Muscle of arm (tissue), 12 donors: Measurements from ENCODE around the gene BPIFA3. TPM values are rescaled to one million over a fixed set of nuclear protein-coding genes. Genes with fewer than 3 reads are reported as not detected.

Source experiments
- DNase-seq: peaks from one replicate; pipeline ENCODE4 v3.0.0-alpha.2; 2013
- polyA plus RNA-seq, 12 donors: library from polyadenylated mRNA; unstranded; fragments of 120-200 nt; gene quantifications; one replicate each; pipeline ENCODE4 v1.2.1, GENCODE V29; 2013; ENCODE audit not compliant: insufficient read length in 12 of 12

The BPIFA3 gene
- polyA plus RNA-seq, 12 donors = not detected

- no peak for DNase-seq
Measured at GRCh38 chr20:33211817-33212424, 5.2 kb upstream of the BPIFA3 start.

DNA sequence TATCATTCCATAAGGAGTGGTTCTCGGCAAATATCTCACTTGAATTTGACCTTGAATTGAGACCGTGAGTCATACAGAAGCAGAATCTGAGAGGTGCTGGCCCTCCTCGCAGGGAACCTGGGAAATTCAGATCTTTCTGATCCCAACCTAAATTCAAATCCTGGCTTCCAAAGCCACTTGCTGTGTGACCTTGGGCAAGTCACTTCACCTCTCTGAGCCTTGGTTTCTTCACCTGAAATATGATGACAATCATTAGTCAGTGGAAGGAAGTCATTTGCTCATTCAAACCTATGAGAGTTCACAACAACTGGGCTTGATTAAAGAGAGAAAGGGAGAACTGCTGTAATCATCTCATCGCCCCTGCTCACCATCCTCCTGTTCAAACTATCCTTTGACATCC, 7.2 kb downstream of the BPIFA3 start:
- DNase-seq = no peak

GRCh38 chr20:33229843-33230242, 12.7 kb downstream of the BPIFA3 start:
- no peak for DNase-seq

DNA sequence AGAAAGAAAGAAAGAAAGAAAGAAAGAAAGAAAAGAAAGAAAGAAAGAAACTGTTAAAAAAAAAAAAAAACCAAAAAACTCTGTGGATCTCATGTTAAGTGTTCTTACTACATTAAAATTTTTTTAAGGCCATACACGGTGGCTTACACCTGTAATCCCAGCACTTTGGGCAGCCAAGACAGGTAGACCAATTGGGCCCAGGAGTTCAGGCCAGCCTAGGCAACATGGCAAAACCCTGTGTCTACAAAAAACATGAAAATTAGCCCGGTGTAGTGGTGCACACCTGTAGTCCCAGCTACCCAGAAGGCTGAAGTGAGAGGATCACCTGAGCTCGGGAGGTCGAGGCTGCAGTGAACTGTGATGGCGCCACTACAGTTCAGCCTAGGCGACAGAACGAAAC, 14.1 kb downstream of the BPIFA3 start:
- DNase-seq = no peak

GRCh38 chr20:33232486-33233072, 15.4 kb downstream of the BPIFA3 start:
- DNase-seq = no peak

DNA sequence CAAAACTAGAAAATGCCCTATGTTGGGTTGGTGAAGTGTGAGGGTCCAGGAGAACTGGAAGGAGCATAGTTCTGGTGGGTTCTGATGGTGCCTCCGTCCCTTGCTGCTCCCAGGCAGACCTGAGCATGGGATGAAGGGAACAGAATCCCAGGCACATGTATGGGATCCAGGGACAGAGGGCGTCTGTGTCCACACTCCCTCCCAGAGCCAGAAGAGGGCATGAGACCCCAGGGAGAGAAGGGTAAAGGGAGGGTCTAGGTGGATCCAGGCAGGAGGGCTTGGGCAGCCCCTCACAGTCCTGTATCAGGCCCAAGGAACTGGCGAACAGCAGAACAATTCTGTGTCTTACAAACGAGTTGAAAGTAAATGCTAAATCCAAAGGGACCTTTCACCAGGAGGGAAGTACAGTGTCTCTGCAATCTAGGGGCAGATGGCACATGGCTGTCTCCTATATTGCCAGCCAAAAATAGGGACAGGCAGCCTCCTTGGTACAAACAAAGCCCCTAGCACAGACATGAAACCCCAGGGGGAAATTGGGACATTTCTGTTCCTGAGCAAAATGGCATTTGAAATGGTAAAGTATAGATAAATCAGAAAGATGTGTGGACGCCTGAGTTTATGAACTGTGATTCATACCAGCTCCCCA, 16.1 kb downstream of the BPIFA3 start:
- DNase-seq = no peak

DNA sequence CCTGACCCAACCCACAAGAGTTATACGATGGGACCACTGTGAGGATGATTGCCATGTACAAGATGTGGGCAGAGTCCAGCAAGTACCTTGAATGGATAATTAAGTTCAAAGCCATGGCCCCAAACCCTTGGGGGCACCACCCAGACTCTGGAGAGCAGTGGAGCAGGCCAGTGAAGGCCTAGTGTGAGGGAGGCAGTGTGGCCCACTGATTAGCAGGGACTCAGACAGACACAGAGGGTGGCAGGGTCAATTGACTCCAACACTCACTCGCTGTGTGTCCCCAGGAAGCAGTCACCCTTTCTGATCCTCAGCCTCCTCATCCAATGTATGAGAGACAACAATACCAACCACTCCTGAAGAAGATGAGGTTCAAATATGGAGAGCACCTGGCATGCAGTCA, 16.9 kb downstream of the BPIFA3 start:
- DNase-seq = no peak

DNA sequence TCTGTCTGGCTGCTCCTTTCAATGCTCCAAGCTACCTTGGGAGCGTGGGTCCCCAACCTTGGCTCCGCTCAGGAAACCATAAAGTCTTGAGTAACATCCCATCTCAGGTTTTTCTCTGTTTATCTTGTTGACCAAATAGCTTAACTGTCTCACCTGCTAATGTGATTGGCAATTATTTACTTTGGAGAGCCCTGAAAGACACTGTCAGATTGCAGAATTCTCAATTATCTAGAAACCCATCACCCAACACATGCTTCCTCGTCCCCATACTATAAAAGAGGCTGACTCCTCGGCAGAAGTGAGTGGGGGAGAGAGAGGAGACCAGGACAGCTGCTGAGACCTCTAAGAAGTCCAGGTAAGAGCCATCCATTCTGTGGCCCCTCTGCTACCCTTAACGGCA, 18.5 kb downstream of the BPIFA3 start, which contains the start of gene BPIFA1:
Gene BPIFA1 (plus strand): TSS at position 301 of the 400 bp plus-strand sequence. CDS start 1,716 bp downstream, outside the sequence.
- no peak for DNase-seq

- DNase-seq = no peak
Measured at GRCh38 chr20:33236351-33236750, 19.2 kb downstream of the BPIFA3 start.

- DNase-seq = no peak
Measured at GRCh38 chr20:33237989-33238388, 20.8 kb downstream of the BPIFA3 start.

DNA sequence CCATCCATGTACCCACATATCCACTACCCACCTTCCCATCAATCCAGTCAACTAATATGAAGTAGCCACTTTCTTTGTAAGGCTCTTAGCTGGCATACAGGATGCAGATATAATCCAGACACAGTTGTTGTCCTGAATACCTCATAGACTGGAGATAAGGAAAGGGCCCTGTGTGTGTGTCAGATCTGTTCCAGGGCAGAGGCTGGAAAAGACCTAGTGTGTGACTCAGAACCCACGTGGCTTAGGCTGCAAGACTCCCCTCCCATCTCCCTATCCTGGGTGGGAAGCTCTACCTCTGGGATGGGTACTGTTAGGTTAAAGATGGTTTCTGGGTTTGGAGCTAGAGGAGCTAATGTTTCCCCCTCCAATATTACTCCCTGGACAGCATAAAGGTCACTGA, 22.3 kb downstream of the BPIFA3 start:
- no peak for DNase-seq

- DNase-seq = no peak
Measured at GRCh38 chr20:33239979-33240736, 23.0 kb downstream of the BPIFA3 start.

DNA sequence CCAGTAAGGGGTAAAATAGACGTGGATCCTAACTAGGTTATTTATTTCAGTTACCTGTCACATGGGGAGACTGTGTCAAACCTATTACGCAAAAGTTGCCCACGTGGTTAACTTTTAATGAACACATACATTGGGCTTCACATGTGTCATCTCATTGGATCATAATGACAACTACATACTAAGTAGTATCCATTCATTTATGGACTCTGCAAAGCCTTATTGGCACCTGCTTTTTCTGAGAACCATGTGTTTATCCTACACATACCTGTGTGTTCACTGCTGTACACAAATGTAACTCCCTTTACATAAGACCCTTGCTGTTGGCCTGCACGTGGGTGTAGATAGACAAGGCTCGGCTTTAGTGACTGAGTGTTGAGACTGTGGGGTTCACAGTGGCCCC, 23.8 kb downstream of the BPIFA3 start:
- DNase-seq = no peak

DNA sequence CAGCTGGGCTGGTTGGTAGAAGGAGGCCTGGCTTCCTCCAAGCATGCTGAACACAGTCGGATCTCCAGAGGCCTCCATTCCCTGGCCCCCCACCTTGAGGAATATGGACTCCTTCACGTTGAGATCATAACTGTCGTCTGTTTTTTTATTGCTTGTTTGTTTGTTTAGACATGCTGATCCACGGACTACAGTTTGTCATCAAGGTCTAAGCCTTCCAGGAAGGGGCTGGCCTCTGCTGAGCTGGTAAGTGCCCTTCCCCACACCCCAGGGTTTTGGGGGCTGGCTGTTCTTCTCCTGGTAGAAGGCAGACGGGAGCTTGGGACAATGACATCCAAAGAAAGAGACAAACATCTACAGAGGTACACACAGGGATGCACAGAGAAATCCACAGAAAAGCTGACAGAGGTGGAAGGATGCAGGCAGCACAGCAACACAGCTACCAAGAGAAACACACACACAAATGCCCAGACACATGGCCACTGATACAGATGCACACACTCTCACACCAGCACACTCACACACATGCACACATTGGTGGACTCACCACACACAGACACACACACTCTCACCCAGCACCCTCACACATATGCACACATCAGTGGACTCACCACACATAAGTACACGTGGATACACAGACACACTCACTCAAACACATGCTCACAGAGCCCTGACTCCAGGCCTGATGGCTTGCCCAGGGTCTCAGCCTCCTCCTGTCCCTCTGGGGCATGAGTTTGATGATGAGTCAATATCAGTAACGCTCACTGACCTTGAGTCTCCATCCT, 25.4 kb downstream of the BPIFA3 start:
- no peak for DNase-seq

DNA sequence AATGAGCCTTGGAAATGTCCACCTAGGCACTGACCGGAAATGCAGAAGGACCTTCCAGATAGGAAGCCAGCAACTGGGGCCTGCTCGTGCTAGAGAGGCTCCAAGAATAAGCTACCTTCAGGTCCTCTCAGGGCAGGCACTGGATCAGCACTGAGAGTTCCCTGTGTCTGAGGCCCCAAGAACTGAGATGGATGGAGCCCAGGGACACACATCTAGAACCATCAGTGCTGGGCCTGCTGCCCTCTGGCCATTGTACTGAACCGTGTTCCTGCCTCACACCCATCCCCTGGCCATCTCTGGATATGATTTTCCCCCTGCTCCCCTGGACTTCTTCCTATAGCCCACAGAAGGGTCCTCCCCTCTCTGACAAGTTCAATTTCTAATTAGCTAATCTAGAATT, 28.9 kb downstream of the BPIFA3 start:
- DNase-seq = no peak

GRCh38 chr20:33249456-33249855, 32.3 kb downstream of the BPIFA3 start:
- no peak for DNase-seq

DNA sequence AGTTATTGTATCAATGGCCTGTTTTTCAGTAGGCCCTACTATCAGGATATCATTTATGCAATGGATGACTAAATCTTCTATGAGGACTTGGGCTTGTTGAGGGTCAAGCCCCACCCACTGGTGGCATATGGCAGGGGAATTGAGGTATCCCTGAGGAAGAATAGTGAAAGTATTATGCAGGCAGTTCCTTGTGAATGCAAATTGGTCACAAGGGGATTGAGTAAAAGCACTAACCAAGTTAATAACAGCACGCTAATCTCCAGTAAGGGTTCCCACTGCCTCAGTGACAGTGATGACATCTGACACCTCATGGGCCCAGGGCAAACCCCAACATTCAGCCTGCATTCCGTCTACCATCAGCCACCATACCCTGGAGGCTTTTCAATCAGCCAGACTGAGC, 33.5 kb downstream of the BPIFA3 start:
- DNase-seq = no peak

- no peak for DNase-seq
Measured at GRCh38 chr20:33251496-33251895, 34.3 kb downstream of the BPIFA3 start.

DNA sequence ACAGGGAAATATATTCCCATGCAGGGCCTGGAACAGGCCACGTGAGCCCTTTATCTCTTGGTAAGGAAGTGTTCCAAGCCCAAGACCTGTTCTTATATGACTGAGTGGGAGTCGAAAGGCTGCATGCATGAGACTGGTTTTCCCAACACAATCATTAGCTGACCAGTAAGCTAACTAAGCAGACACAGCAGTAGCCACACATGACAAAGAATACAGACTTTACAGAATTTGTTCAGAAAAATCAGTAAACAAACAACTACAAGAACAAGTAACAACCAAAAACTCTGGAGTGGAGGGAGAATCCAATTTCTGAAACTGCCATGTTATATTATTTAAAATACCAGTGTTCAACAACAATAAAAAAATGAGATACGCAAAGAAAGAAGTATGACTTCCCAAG, 35.3 kb downstream of the BPIFA3 start:
- DNase-seq = no peak

- DNase-seq = no peak
Measured at GRCh38 chr20:33255005-33255404, 37.9 kb downstream of the BPIFA3 start.

GRCh38 chr20:33257237-33257636, 40.1 kb downstream of the BPIFA3 start:
- no peak for DNase-seq

DNA sequence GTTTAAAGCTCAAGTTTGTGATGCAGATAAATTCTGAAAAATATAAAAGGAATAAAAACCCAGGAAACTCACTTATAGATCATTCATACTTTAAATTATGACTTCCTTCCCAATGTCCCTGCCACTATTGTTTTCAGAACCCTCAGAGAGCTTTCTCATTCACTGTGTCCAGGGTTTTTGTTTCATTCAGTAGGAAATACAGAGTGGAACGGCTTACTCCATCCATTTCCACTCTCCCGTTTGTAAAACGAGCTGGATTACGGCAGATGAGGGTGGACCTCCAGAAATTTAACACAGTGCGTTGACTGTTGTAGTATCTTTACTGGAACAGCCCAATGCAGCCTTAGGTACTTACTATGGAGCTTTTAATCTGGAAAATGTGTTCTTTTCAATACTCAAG, 42.2 kb downstream of the BPIFA3 start:
- no peak for DNase-seq
